Measurements from ENCODE around the gene RPS25.

GRCh38 chr11:119038884-119039283 lies 20.7 kb upstream of the RPS25 start:
- TF ChIP-seq CTCF (IDR thresholded peaks at IDR 0.05; ENCODE audit: low read depth, low read length, missing input control) (no peak), REST (IDR thresholded peaks at IDR 0.05) (no peak), SP1 (IDR thresholded peaks at IDR 0.05) (no peak), HNF4A (conservative IDR thresholded peaks at IDR 0.05) (no peak), RAD21 (IDR thresholded peaks at IDR 0.05) (no peak), FOXA1 (IDR thresholded peaks at IDR 0.05) (no peak), MAX (IDR thresholded peaks at IDR 0.05) (no peak), RXRA (IDR thresholded peaks at IDR 0.05) (no peak), YY1 (IDR thresholded peaks at IDR 0.05) (no peak), ZBTB33 (IDR thresholded peaks at IDR 0.05) (no peak), GABPA (IDR thresholded peaks at IDR 0.05 in 1 of 2, conservative IDR thresholded peaks at IDR 0.05 in 1 of 2) (no peak), HNF4G (IDR thresholded peaks at IDR 0.05) (no peak), EGR1 (IDR thresholded peaks at IDR 0.05; ENCODE audit: low read depth in 2 of 2) (no peak), TAF1 (conservative IDR thresholded peaks at IDR 0.05) (no peak)
